ENCODE results near the gene GLIPR1L2.

Gene GLIPR1L2

DNA sequence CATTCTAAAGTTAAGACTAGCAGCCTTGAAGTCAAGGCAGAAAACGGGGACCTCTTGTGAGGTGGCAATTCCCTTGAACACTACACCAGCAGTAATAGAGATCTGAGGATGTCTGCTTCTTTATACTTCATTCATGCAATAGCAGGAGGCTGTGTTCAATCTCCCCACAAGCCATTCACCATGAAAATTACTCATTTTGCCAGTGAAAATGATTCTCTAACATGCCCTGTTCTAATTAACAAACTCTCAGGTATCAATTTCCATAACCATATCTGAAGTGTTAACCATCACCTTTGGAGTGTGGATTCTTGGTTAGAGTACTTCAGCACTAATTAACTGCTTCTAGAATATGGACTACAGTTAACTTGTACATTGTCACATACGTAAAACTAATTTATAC lies 86.2 kb downstream of the GLIPR1L2 start:
- Histone ChIP-seq H3K9me3 (ENCODE audit: insufficient read depth, low read length) (no peaks in the 10 kb centered on the region), H3K79me2 (ENCODE audit: low read length) (peaks cover 5% of the 10 kb centered on the region), H3K27me3 (ENCODE audit: low read depth, low read length) (no peaks in the 10 kb centered on the region), H2AFZ (ENCODE audit: low read depth, low read length) (no peak overlapping the region), H3K9ac (ENCODE audit: low read length) (no peak overlapping the region), H3K4me3 (ENCODE audit: low read length) (no peak overlapping the region), H3K4me1 (ENCODE audit: low read length) (peaks cover 42% of the 10 kb centered on the region), H4K20me1 (ENCODE audit: insufficient read depth, low read length) (no peaks in the 10 kb centered on the region), H3K4me2 (ENCODE audit: low read length) (no peak overlapping the region), H3K36me3 (replicated peaks; ENCODE audit: low read depth, low read length) (no peaks in the 10 kb centered on the region), H3K27ac (ENCODE audit: low read length) (no peak overlapping the region)
- no peak for TF ChIP-seq EZH2phosphoT487 (IDR thresholded peaks at IDR 0.05; ENCODE audit: low read depth)
- TF ChIP-seq, protein P1, sequence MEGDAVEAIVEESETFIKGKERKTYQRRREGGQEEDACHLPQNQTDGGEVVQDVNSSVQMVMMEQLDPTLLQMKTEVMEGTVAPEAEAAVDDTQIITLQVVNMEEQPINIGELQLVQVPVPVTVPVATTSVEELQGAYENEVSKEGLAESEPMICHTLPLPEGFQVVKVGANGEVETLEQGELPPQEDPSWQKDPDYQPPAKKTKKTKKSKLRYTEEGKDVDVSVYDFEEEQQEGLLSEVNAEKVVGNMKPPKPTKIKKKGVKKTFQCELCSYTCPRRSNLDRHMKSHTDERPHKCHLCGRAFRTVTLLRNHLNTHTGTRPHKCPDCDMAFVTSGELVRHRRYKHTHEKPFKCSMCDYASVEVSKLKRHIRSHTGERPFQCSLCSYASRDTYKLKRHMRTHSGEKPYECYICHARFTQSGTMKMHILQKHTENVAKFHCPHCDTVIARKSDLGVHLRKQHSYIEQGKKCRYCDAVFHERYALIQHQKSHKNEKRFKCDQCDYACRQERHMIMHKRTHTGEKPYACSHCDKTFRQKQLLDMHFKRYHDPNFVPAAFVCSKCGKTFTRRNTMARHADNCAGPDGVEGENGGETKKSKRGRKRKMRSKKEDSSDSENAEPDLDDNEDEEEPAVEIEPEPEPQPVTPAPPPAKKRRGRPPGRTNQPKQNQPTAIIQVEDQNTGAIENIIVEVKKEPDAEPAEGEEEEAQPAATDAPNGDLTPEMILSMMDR (IDR thresholded peaks at IDR 0.05; ENCODE audit: low read depth, low read length) = no peak

DNA sequence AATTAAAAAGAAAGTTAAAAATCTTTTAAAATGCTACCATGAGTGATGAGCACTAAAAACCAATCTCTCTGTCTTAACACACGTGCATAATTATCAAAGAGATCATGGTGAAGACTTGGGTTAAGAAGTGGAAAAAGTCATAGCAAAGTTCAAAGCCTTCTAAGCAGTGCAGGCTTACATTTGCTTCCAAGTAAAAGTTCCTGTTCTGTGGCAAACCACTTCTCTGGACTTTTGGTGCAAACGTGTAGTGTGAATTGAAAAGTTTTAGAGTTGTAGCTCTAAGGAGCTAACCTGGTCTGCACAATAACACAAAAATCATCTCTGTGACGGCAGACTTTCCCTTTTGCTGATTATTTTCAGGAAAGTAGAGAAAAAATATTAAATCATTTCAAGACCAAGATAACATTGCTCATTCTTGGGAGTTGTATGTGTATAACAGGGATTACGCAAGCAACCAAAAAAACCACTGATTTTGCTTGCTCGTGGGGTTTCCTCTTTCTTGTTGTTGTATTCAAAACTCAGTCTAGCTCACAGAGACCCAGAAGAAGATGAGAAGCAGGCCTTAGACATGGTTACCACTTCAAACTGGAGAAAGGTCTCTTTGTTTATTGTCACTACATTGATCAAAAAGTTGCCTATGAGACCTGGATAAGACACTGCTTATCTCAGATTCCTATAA lies 87.4 kb downstream of the GLIPR1L2 start:
- Histone ChIP-seq H4K20me1 (ENCODE audit: insufficient read depth, low read length) (no peaks in the 10 kb centered on the region), H3K4me3 (ENCODE audit: low read length) (peak overlapping the region; percentile 2; the same call in 1 of the 2 replicates), H3K27ac (ENCODE audit: low read length) (no peak overlapping the region), H3K4me1 (ENCODE audit: low read length) (peaks cover 40% of the 10 kb centered on the region), H3K79me2 (ENCODE audit: low read length) (peaks cover 5% of the 10 kb centered on the region), H3K4me2 (ENCODE audit: low read length) (peak overlapping the region; percentile 33), H3K9me3 (ENCODE audit: insufficient read depth, low read length) (no peaks in the 10 kb centered on the region), H3K27me3 (ENCODE audit: low read depth, low read length) (no peaks in the 10 kb centered on the region), H3K9ac (ENCODE audit: low read length) (no peak overlapping the region), H2AFZ (ENCODE audit: low read depth, low read length) (no peak overlapping the region; the same call in 1 of the 2 replicates), H3K36me3 (replicated peaks; ENCODE audit: low read depth, low read length) (no peaks in the 10 kb centered on the region)
- TF ChIP-seq, protein P1 (IDR thresholded peaks at IDR 0.05; ENCODE audit: low read depth, low read length) = no peak
- no peak for TF ChIP-seq EZH2phosphoT487 (IDR thresholded peaks at IDR 0.05; ENCODE audit: low read depth)

DNA sequence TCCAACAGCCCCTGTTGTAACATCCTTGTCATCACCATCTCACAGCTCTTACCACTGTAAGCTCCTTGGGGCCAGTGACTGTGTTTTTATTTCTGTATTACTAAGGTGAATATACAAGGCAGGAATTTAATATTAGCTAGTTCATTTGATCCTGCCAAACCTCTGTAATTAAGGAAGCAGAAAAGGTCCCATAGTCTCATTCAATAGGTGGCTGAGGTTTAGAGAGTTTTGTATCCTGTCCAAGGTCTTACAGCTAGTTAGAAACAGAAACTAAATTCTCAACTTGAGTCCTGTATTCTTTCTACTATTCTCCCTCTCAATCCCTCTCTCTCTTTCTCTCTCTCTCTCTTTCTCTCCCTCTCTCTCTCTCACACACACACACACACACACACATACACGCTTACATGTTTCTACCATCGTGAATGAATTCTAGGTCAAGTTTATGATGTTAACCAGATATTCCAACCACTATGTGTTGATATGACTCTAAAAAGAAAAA lies 89.1 kb downstream of the GLIPR1L2 start:
- peak overlapping the region; percentile 91 for H3K9ac ChIP-seq (ENCODE audit: low read length)
- peaks cover 40% of the 10 kb centered on the region for H3K4me1 ChIP-seq (ENCODE audit: low read length)
- H3K79me2 ChIP-seq (ENCODE audit: low read length) = peaks cover 5% of the 10 kb centered on the region
- peak overlapping the region; percentile 92 for H3K4me2 ChIP-seq (ENCODE audit: low read length)
- H3K9me3 ChIP-seq (ENCODE audit: insufficient read depth, low read length) = no peaks in the 10 kb centered on the region
- no peaks in the 10 kb centered on the region for H3K27me3 ChIP-seq (ENCODE audit: low read depth, low read length)
- H4K20me1 ChIP-seq (ENCODE audit: insufficient read depth, low read length) = no peaks in the 10 kb centered on the region
- TF ChIP-seq EZH2phosphoT487 (IDR thresholded peaks at IDR 0.05; ENCODE audit: low read depth) = no peak
- TF ChIP-seq, protein P1 (IDR thresholded peaks at IDR 0.05; ENCODE audit: low read depth, low read length) = no peak
- H2AFZ ChIP-seq (ENCODE audit: low read depth, low read length) = peak overlapping the region; percentile 85
- H3K36me3 ChIP-seq (replicated peaks; ENCODE audit: low read depth, low read length) = peaks cover 4% of the 10 kb centered on the region
- peak overlapping the region; percentile 84 for H3K4me3 ChIP-seq (ENCODE audit: low read length)
- H3K27ac ChIP-seq (ENCODE audit: low read length) = peak overlapping the region; percentile 94

DNA sequence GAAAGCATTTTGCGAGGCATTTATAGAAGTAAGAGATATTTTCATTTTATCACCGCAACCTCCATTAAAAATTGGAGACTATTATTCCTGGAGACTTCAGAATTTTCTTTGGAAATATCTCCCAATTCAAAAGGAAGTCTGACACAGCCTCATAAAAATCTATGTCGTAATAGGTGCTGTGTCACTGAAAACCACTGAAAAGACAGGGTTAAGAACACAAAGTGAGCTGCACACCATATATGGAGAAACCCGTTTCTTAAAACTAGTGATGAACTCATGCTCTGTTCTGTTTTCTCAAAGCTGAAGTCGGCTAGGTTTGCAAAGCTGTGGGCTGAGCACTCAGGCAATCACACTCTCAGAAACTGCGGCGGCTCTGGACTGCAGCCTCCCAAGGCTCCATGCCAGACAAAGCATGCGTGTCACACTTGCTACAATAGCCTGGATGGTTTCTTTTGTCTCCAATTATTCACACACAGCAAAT lies 89.6 kb downstream of the GLIPR1L2 start, which contains the start of gene GLIPR1:
GLIPR1 (plus strand) TSS at position 287 of the 481 bp plus-strand sequence; CDS start at position 413, 126 bp downstream.
- TF ChIP-seq, protein P1 (IDR thresholded peaks at IDR 0.05; ENCODE audit: low read depth, low read length) = no peak
- TF ChIP-seq EZH2phosphoT487 (IDR thresholded peaks at IDR 0.05; ENCODE audit: low read depth) = no peak
- Histone ChIP-seq H3K79me2 (ENCODE audit: low read length) (peaks cover 5% of the 10 kb centered on the region), H3K27ac (ENCODE audit: low read length) (peak within 1 kb of the TSS; percentile 94), H2AFZ (ENCODE audit: low read depth, low read length) (peak within 1 kb of the TSS; percentile 85), H4K20me1 (ENCODE audit: insufficient read depth, low read length) (no peaks in the 10 kb centered on the region), H3K27me3 (ENCODE audit: low read depth, low read length) (no peaks in the 10 kb centered on the region), H3K9ac (ENCODE audit: low read length) (peak within 1 kb of the TSS; percentile 91), H3K4me3 (ENCODE audit: low read length) (peak within 1 kb of the TSS; percentile 84), H3K4me1 (ENCODE audit: low read length) (peaks cover 40% of the 10 kb centered on the region), H3K9me3 (ENCODE audit: insufficient read depth, low read length) (no peaks in the 10 kb centered on the region), H3K36me3 (replicated peaks; ENCODE audit: low read depth, low read length) (peaks cover 6% of the 10 kb centered on the region), H3K4me2 (ENCODE audit: low read length) (peak within 1 kb of the TSS; percentile 92)
